SK-N-SH (cell line): ENCODE data around the gene SCARF2. TPM values are rescaled to one million over a fixed set of nuclear protein-coding genes. Genes with fewer than 3 reads are reported as not detected.

ENCODE experiments used
- CTCF ChIA-PET: fragments of 300-600, 350-600 bp; formaldehyde crosslinking; extraction: SDS; loops from one replicate; lab custom pipeline; 2021; lab: Yijun Ruan, JAX
- POLR2A ChIA-PET: fragments of 350-600 bp; sonication (Branson Sonifier 250); formaldehyde crosslinking; extraction: SDS; loops from one replicate; lab custom pipeline; 2020; ENCODE audit warnings: antibody characterized with exemption, inconsistent platforms; lab: Yijun Ruan, JAX
- DNase-seq: peaks from one replicate; pipeline ENCODE4 v3.0.0; 2012
- H2AFZ ChIP-seq: fragments of 200-600 bp; sonication (generic); 2 replicates; pipeline ENCODE4 v1.8.1; 2016; ENCODE audit warnings: antibody characterized with exemption, mild to moderate bottlenecking, low read depth
- H3F3A ChIP-seq: fragments of 200-600 bp; sonication (generic); replicated peaks from 2 replicates; pipeline ENCODE3; 2016; ENCODE audit warnings: antibody characterized with exemption, mild to moderate bottlenecking; ENCODE audit not compliant: insufficient read depth
- H3K27ac ChIP-seq, 2 experiments: fragments of 200-500 bp in 1 of 2; fragments of 200-600 bp in 1 of 2; sonication (Bioruptor generic) in 1 of 2; sonication (generic), shearing (Covaris generic) in 1 of 2; 2 replicates each; pipeline versions ENCODE4 v1.5.1 to v1.6.1; 2014 to 2016; ENCODE audit warnings: low read depth in 2 of 2, inconsistent platforms in 1 of 2, low read length in 1 of 2, mild to moderate bottlenecking in 1 of 2, mixed read lengths in 1 of 2
- H3K27me3 ChIP-seq: fragments of 200-600 bp; sonication (generic), shearing (Covaris generic); 2 replicates; pipeline ENCODE4 v1.6.1; 2016; ENCODE audit warnings: mixed run types; ENCODE audit not compliant: insufficient read depth
- H3K36me3 ChIP-seq, 2 experiments: fragments of 200-500 bp in 1 of 2; fragments of 200-600 bp in 1 of 2; sonication (Bioruptor generic) in 1 of 2; sonication (generic) in 1 of 2; replicated peaks in 1 of 2; 2 replicates each; pipeline versions ENCODE3 to v1.5.1; 2014 to 2016; ENCODE audit warnings: low read length in 1 of 2, mild to moderate bottlenecking in 1 of 2; ENCODE audit not compliant: insufficient read depth in 2 of 2, control insufficient read depth in 1 of 2
- H3K4me1 ChIP-seq, 2 experiments: fragments of 200-500 bp in 1 of 2; fragments of 200-600 bp in 1 of 2; sonication (Bioruptor generic) in 1 of 2; sonication (generic), shearing (Covaris generic) in 1 of 2; 2 replicates each; pipeline versions ENCODE4 v1.5.1 to v1.6.1; 2014 to 2016; ENCODE audit warnings: low read depth in 1 of 2, low read length in 1 of 2, mixed run types in 1 of 2; ENCODE audit not compliant: insufficient read depth in 2 of 2, control insufficient read depth in 1 of 2
- H3K4me2 ChIP-seq: fragments of 200-600 bp; sonication (generic), shearing (Covaris generic); 2 replicates; pipeline ENCODE4 v1.6.1; 2017; ENCODE audit warnings: mixed run types
- H3K4me3 ChIP-seq, 2 experiments: fragments of 200-500 bp in 1 of 2; fragments of 200-600 bp in 1 of 2; sonication (Bioruptor generic) in 1 of 2; sonication (generic), shearing (Covaris generic) in 1 of 2; 2 replicates each; pipeline versions ENCODE4 v1.5.1 to v1.8.1; 2014 to 2016; ENCODE audit warnings: low read depth in 2 of 2, inconsistent platforms in 1 of 2, low read length in 1 of 2, mild to moderate bottlenecking in 1 of 2, mixed read lengths in 1 of 2, moderate library complexity in 1 of 2
- H3K79me2 ChIP-seq: fragments of 200-600 bp; sonication (generic); 2 replicates; pipeline ENCODE4 v1.8.1; 2017; ENCODE audit warnings: mild to moderate bottlenecking; ENCODE audit not compliant: insufficient read depth
- H3K9ac ChIP-seq: fragments of 200-600 bp; sonication (generic); 2 replicates; pipeline ENCODE4 v1.6.1; 2017; ENCODE audit warnings: mixed run types
- H3K9me2 ChIP-seq: fragments of 200-600 bp; sonication (generic); 2 replicates; pipeline ENCODE4 v1.6.1; 2017; ENCODE audit warnings: mixed run types
- H3K9me3 ChIP-seq: fragments of 200-600 bp; sonication (generic); 2 replicates; pipeline ENCODE4 v1.6.1; 2017; ENCODE audit warnings: mixed run types, mild to moderate bottlenecking, moderate library complexity
- H4K20me1 ChIP-seq: fragments of 200-600 bp; sonication (generic); 2 replicates; pipeline ENCODE4 v1.6.1; 2017; ENCODE audit warnings: mild to moderate bottlenecking, mixed run types; ENCODE audit not compliant: insufficient read depth
- EP300 ChIP-seq, 2 experiments: IDR thresholded peaks; 2 replicates each; pipeline versions ENCODE4 v1.4.0 to v1.6.1; 2012; ENCODE audit warnings: borderline replicate concordance in 1 of 2, low read depth in 1 of 2, low read length in 1 of 2
- FOXM1 ChIP-seq: IDR thresholded peaks from 2 replicates; pipeline ENCODE4 v1.4.0; 2012; ENCODE audit warnings: low read depth, mild to moderate bottlenecking
- JUND ChIP-seq: IDR thresholded peaks from 2 replicates; pipeline ENCODE4 v1.4.0; 2012
- RAD21 ChIP-seq: IDR thresholded peaks from 2 replicates; pipeline ENCODE4 v1.6.1; 2012; ENCODE audit warnings: mild to moderate bottlenecking, low read length
- USF2 ChIP-seq: fragments of 150-350 bp; IDR thresholded peaks from 2 replicates; pipeline ENCODE4 v1.6.1; 2017; ENCODE audit warnings: antibody characterized with exemption, low read length, low read depth, borderline replicate concordance
- ZBTB33 ChIP-seq: IDR thresholded peaks from 2 replicates; pipeline ENCODE4 v1.4.0; 2012; ENCODE audit warnings: low read depth, borderline replicate concordance
- WGBS: methylation state at CpG from one replicate; pipeline ENCODE4 v1.1.6; 2017; ENCODE audit warnings: low lambda C conversion rate; 5-methylcytosine and 5-hydroxymethylcytosine counted together
- polyA plus RNA-seq, 3 experiments: library from polyadenylated mRNA; depleted of rRNA; stranded (reverse); fragments of >200 nt; gene quantifications; 2 replicates each; pipeline ENCODE4 v1.2.3, GENCODE V29; 2012
- TF ChIP-seq, protein P1 (sequence below): fragments of 150-350 bp; IDR thresholded peaks from 2 replicates; pipeline ENCODE4 v1.6.1; 2016; ENCODE audit warnings: mild to moderate bottlenecking, low read depth, low read length
- TF ChIP-seq, protein P2 (sequence below): IDR thresholded peaks from 2 replicates; pipeline ENCODE4 v1.4.0; 2012; ENCODE audit warnings: low read depth, borderline replicate concordance

SCARF2 gene
- polyA plus RNA-seq, 1 of the 3 experiments (the other 2 are of a cell fraction): 49.0 TPM

GRCh38 chr22:20424932-20425565 lies 12.6 kb downstream of the SCARF2 start:
- 99% methylated on average over 29 of the region's 59 CpGs for WGBS
- Histone ChIP-seq H3K79me2 (no peaks in the 10 kb centered on the region), H4K20me1 (peaks cover 44% of the 10 kb centered on the region), H3K27ac (peak overlapping the region in 1 of 2 experiments; percentile 95; a peak in 2 of 4 replicates), H3K36me3 (peaks cover 11 to 47% of the 10 kb centered on the region in 2 experiments), H3K9me3 (no peaks in the 10 kb centered on the region), H3K4me3 (no peak overlapping the region), H3K9me2 (no peaks in the 10 kb centered on the region), H3K4me1 (peaks cover 16 to 44% of the 10 kb centered on the region in 2 experiments; a peak in 3 of 4 replicates), H2AFZ (no peak overlapping the region), H3K9ac (no peak overlapping the region), H3F3A (peaks cover 13% of the 10 kb centered on the region), H3K4me2 (no peak overlapping the region), H3K27me3 (no peaks in the 10 kb centered on the region)
- ChIA-PET POLR2A (interaction anchor here (3.1 kb wide), 1 partner anchor 13 kb away, joined by 13 read pairs; the partner anchor contains the start of gene SCARF2), CTCF (interaction anchor here (0.8 kb wide), 1 partner anchor 72 kb away, joined by 3 read pairs; no protein-coding TSS in a partner anchor)
- peak; percentile 75 for DNase-seq
- TF ChIP-seq RAD21 (no peak), USF2 (no peak), ZBTB33 (0 out of 2 replicates have a peak, but pooled peaks have one; percentile 17)

GRCh38 chr22:20424568-20424931 lies 13.1 kb downstream of the SCARF2 start:
- no peak for DNase-seq
- no peak overlapping the region for H3K4me3 ChIP-seq
- H3K79me2 ChIP-seq: no peaks in the 10 kb centered on the region
- no peak overlapping the region for H3K4me2 ChIP-seq
- POLR2A ChIA-PET: interaction anchor here (3.1 kb wide), 1 partner anchor 13 kb away, joined by 13 read pairs; the partner anchor contains the start of gene SCARF2
- no CpG with 5 or more reads among the region's 15 CpGs for WGBS
- peaks cover 40% of the 10 kb centered on the region for H4K20me1 ChIP-seq
- peaks cover 16% of the 10 kb centered on the region for H3F3A ChIP-seq
- H2AFZ ChIP-seq: no peak overlapping the region
- no peaks in the 10 kb centered on the region for H3K27me3 ChIP-seq
- no peak overlapping the region for H3K9ac ChIP-seq
- H3K27ac ChIP-seq: peak overlapping the region; percentile 74 to 95; a peak in 3 of 4 replicates
- H3K36me3 ChIP-seq: peaks cover 11 to 42% of the 10 kb centered on the region in 2 experiments
- TF ChIP-seq JUND (no peak), RAD21 (no peak), ZBTB33 (no peak), FOXM1 (no peak), EP300 (IDR thresholded peaks at IDR 0.05; ENCODE audit: borderline replicate concordance in 1 of 2, low read depth in 1 of 2, low read length in 1 of 2) (no peak)
- TF ChIP-seq, protein P1, sequence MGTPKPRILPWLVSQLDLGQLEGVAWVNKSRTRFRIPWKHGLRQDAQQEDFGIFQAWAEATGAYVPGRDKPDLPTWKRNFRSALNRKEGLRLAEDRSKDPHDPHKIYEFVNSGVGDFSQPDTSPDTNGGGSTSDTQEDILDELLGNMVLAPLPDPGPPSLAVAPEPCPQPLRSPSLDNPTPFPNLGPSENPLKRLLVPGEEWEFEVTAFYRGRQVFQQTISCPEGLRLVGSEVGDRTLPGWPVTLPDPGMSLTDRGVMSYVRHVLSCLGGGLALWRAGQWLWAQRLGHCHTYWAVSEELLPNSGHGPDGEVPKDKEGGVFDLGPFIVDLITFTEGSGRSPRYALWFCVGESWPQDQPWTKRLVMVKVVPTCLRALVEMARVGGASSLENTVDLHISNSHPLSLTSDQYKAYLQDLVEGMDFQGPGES: no peak
- TF ChIP-seq, protein P2, sequence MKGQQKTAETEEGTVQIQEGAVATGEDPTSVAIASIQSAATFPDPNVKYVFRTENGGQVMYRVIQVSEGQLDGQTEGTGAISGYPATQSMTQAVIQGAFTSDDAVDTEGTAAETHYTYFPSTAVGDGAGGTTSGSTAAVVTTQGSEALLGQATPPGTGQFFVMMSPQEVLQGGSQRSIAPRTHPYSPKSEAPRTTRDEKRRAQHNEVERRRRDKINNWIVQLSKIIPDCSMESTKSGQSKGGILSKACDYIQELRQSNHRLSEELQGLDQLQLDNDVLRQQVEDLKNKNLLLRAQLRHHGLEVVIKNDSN: no peak
- no peaks in the 10 kb centered on the region for H3K9me3 ChIP-seq
- CTCF ChIA-PET: interaction anchor here (0.8 kb wide), 1 partner anchor 72 kb away, joined by 3 read pairs; no protein-coding TSS in a partner anchor
- peaks cover 16 to 44% of the 10 kb centered on the region in 2 experiments; a peak in 3 of 4 replicates for H3K4me1 ChIP-seq
- no peaks in the 10 kb centered on the region for H3K9me2 ChIP-seq
